ENCODE measurements around the gene KAT8.

Gene KAT8
- 51.7 to 62.8 (median 61.1) reads per million in 4 donors for total RNA-seq

DNA sequence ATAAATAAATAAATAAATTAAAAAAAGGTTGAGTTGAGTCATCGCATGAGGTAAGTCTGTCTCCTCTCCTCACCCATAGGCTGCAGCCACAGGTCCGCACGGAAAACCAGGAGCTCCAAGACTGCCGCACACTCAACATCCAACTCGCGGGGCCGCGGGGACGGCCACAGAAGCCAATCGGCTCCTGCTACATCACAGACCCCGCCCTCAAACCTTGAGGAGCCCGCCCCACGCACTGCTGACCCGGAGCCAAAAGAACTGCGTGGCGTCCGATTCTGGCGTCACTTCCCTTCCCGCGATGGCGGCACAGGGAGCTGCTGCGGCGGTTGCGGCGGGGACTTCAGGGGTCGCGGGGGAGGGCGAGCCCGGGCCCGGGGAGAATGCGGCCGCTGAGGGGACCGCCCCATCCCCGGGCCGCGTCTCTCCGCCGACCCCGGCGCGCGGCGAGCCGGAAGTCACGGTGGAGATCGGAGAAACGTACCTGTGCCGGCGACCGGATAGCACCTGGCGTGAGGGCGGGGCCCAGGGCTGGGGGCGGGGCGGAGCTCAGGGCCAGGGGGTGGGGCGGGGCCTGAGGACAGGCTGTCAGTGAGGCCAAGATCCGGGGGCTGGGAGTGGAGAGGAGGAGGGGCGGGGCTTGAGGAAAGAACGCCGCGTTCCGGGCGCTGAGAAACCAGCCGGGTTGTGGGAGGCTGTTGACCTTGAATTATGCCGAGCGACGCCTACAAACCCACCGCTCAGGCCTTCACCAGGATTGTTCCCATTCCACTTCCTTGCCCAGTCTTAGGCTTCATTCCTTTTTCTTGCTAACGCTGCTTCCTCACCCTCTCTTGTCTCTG is at the start of gene KAT8:
KAT8 (plus strand) TSS at position 281 of the 839 bp plus-strand sequence; CDS start at position 299, 18 bp downstream.
- peak; percentile 94 to 98 (median 97) for DNase-seq

DNA sequence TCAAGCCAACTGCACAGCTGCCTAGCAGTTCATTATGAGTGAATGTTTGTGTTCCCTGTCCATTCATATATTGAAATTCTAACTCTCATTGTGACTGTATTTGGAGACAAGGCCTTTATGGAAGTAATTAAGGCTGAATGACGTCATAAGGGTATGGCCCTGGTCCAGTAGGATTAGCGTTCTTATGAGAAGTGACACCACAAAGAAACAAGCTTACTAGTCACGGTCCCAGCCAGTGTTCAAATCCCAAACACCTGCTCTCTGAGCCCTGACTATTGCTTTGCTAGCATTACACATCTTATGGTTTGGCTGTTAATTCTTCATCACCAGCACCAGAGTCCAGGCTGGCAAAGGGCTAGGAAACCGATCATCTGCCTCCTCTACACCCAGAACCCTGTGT is 45.6 kb upstream of the KAT8 start:
- DNase-seq: no peak

DNA sequence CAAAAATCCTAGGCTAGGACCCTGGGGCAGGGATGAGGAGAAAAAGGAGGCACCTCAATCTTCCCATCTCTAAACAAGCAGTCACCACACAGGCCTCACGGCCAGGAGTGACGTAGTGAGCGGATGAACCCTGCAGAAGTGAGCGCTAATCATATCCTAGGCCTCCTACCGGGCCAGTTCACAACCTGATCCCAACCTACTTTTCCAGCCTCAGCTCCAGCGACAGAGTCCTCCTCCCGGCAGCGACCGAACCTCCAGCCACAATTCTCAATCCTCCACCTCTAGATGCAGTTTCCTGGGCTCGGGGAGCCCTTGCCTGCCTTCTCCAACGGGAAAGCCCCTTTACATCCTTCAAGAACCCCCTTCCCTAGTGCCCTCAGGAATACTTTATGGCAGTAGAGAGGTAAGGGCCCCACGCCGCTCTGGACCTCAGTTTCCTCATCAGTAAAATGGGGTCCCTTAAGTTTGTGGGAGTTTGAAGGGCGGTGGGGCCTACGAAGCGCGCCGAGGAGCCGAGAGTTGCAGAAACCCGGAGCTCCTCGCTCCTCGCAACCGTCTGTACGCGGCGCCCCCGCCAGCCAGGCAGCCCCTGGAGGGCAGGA is 44.8 kb upstream of the KAT8 start:
- peak in 2 of 5 donors; percentile 23 to 61 for DNase-seq

DNA sequence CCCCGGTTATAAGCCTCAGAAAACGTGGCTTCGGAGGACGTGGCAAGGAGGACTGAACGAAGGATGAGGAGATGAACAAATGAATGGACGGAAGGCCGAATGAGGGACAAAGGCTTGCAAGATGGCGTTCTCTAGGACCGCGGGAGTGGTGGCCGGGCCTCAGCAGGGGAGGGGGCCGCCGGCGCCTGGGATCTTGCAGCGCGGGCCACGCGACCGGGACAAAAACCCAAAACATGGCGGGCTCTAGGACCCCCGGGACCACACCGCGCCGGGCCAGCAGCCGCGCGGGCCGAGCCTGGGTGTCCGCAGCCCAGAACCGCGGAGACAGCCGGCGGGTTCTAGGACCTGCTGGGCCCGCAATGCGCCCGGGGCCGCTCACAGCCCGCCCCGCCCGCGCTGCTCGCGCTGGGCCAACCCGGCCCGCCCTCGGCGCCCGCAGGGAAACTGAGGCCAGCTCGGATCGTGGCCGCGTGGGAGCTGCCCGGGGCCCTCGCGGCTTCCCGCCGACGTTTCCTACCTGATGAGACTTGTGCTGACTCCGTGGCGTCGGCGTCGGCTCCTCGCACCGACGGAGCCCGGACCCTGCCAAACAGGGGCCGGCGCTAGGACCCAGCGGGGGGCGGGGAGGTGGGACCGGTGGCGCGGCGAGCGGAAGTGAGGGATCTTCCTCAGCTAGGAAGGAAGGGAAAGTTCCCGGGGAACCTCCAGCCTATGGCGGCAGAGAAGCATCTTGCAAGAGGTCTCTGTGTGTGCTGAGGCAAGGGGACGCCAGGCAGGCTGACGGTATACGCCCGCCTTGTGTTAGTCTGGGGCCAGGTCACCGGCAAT is 44.1 kb upstream of the KAT8 start:
- DNase-seq: peak; percentile 78 to 89 (median 83)

DNA sequence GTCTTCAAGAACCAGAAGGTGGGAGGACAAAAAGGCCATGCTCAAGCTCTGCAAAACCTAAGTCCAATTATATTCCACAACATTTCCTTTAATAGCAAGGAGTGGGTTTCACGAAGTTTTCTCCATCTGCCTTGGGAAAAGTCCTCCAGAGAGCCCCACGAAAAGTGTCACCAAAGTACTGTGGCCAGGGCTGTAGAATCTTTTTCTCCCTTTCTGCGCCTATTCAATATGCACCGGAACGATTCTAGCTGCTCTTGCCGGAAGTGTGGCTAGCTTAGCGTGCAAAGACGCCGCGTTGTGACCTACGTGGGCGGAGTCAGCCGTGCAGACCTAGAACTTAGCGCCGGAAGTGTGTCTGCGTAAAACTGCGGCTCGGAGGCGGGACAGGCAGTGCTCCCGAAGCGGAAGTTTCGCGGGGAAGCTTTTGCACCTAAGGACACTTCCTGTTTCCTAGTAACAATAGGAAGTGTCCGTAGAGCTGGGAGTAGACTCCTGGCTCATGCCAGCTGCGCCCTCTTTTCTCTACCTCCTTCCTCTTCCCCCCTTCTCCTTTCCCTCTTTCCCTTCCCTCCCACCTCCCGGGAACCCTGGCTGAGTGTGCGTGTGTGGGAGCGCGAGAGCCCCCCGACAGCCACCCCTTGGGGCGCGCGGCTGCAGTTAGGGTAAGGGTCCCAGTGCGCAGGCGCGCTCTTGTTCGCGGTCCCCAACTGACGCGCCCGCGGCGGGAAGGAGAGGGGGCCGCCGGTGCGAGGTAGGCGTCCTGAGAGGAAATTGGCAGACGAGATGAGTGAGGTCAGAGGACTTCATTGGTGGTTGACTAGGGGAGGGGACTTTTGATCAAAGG is 43.3 kb upstream of the KAT8 start, which contains the start of the genes ZNF646 and ZNF668:
ZNF646 (plus strand) TSS at position 453 of the 844 bp plus-strand sequence. CDS start 1,903 bp downstream, outside the sequence.
ZNF668 (minus strand) TSS at position 271 of the 844 bp plus-strand sequence. CDS start 9,781 bp downstream, outside the sequence.
- DNase-seq: peak; percentile 98 to 99 (median 98)

DNA sequence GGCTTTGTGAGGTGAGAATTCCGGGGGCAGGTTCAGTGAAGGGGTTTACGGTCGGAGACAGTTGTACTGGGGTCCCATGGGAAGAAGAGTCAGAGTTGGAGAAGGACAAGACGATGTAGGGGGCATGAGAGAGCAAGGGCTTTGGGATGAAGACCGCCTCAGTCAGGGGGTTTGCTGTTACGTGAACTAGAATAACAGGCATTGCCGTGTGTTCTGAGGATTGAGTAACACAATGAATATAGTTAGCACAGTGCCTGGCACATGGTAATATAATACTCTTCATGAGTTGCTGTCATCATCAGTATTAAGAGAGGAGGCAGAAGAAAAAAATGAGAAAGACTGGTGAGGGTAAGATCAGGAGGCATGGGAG is 42.7 kb upstream of the KAT8 start:
- DNase-seq: no peak

DNA sequence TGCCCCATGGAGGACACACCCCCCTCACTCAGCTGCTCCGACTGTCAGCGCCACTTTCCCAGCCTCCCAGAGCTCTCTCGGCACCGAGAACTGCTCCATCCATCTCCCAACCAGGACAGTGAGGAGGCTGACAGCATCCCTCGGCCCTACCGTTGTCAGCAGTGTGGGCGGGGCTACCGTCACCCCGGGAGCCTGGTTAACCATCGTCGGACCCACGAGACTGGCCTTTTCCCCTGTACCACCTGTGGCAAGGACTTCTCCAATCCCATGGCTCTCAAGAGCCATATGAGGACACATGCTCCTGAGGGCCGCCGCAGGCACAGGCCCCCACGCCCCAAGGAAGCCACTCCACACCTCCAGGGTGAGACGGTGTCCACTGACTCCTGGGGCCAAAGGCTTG is 41.1 kb upstream of the KAT8 start:
- no peak for DNase-seq

DNA sequence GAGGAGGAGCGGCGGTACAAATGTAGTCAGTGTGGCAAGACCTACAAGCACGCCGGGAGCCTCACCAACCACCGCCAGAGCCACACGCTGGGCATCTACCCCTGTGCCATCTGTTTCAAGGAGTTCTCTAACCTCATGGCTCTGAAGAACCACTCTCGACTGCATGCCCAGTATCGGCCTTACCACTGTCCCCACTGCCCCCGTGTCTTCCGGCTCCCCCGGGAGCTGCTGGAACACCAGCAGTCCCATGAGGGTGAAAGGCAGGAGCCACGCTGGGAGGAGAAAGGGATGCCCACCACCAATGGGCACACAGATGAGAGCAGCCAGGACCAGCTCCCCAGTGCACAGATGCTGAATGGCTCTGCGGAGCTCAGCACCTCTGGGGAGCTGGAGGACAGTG is 40.4 kb upstream of the KAT8 start:
- no peak for DNase-seq

DNA sequence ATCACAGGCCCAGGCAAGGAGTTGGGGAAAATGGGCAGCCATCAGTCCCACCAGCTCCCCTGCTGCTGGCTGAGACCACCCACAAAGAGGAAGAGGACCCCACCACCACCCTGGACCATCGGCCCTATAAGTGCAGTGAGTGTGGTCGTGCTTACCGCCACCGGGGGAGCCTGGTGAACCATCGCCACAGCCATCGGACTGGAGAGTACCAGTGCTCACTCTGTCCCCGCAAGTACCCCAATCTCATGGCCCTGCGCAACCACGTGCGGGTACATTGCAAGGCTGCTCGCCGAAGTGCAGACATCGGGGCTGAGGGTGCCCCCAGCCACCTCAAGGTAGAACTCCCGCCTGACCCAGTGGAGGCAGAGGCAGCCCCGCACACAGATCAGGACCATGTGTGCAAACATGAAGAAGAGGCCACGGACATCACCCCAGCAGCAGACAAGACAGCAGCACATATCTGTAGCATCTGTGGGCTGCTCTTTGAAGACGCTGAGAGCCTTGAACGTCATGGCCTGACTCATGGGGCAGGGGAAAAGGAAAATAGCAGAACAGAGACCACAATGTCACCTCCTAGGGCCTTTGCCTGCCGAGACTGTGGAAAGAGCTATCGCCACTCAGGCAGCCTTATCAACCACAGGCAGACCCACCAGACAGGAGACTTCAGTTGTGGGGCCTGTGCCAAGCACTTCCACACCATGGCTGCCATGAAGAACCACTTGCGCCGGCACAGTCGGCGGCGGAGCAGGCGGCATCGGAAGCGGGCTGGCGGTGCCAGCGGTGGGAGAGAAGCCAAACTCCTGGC is 39.7 kb upstream of the KAT8 start:
- DNase-seq: no peak

DNA sequence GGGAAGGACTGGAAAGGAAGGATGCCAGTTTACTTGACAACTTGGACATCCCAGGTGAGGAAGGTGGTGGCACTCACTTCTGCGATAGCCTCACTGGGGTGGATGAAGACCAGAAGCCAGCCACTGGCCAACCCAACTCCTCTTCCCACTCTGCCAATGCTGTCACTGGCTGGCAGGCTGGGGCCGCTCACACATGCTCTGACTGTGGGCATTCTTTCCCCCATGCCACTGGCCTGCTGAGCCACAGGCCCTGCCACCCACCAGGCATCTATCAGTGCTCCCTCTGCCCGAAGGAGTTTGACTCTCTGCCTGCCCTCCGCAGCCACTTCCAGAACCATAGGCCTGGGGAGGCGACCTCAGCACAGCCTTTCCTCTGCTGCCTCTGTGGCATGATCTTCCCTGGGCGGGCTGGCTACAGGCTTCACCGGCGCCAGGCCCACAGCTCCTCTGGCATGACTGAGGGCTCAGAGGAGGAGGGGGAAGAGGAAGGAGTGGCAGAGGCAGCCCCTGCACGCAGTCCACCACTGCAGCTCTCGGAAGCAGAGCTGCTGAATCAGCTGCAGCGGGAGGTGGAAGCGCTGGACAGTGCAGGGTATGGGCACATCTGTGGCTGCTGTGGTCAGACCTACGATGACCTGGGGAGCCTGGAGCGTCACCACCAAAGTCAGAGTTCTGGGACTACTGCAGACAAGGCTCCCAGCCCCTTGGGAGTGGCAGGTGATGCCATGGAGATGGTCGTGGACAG is 38.7 kb upstream of the KAT8 start:
- DNase-seq: no peak

DNA sequence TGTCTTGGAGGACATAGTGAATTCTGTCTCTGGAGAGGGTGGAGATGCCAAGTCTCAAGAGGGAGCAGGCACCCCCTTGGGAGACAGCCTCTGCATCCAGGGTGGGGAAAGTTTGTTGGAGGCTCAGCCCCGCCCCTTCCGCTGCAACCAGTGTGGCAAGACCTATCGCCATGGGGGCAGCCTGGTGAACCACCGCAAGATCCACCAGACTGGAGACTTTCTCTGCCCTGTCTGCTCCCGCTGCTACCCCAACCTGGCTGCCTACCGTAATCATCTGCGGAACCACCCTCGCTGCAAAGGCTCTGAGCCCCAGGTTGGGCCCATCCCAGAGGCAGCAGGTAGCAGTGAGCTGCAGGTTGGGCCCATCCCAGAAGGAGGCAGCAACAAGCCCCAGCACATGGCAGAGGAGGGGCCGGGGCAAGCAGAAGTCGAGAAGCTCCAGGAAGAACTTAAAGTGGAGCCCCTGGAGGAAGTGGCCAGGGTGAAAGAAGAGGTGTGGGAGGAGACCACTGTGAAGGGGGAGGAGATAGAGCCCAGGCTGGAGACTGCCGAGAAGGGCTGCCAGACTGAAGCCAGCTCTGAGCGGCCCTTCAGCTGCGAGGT is 38.0 kb upstream of the KAT8 start:
- no peak for DNase-seq

DNA sequence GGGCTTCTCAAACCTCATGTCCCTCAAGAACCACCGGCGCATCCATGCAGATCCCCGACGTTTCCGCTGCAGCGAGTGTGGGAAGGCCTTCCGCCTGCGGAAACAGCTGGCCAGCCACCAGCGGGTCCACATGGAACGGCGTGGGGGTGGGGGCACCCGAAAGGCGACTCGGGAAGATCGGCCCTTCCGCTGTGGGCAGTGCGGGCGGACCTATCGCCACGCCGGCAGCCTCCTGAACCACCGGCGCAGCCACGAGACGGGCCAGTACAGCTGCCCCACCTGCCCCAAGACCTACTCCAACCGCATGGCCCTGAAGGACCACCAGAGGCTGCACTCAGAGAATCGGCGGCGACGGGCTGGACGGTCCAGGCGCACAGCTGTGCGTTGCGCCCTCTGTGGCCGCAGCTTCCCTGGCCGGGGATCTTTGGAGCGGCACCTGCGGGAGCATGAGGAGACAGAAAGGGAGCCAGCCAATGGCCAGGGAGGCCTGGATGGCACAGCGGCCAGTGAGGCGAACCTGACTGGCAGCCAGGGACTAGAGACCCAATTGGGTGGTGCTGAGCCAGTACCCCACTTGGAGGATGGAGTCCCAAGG is 37.3 kb upstream of the KAT8 start:
- DNase-seq: no peak

DNA sequence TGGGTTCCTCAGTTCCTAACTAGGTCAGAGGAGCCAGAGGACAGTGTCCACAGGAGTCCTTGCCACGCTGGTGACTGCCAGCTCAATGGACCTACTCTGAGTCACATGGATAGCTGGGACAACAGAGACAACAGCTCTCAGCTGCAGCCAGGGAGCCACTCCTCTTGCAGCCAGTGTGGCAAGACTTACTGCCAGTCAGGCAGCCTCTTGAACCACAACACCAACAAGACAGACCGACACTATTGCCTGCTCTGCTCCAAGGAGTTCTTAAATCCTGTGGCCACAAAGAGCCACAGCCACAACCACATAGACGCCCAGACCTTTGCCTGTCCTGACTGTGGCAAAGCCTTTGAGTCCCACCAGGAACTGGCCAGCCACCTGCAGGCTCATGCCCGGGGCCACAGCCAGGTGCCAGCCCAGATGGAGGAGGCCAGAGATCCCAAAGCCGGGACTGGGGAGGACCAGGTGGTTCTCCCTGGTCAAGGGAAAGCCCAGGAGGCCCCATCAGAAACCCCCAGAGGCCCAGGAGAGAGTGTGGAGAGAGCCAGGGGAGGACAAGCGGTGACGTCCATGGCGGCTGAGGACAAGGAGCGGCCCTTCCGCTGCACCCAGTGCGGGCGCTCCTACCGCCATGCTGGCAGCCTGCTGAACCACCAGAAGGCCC is 36.6 kb upstream of the KAT8 start:
- DNase-seq: no peak

DNA sequence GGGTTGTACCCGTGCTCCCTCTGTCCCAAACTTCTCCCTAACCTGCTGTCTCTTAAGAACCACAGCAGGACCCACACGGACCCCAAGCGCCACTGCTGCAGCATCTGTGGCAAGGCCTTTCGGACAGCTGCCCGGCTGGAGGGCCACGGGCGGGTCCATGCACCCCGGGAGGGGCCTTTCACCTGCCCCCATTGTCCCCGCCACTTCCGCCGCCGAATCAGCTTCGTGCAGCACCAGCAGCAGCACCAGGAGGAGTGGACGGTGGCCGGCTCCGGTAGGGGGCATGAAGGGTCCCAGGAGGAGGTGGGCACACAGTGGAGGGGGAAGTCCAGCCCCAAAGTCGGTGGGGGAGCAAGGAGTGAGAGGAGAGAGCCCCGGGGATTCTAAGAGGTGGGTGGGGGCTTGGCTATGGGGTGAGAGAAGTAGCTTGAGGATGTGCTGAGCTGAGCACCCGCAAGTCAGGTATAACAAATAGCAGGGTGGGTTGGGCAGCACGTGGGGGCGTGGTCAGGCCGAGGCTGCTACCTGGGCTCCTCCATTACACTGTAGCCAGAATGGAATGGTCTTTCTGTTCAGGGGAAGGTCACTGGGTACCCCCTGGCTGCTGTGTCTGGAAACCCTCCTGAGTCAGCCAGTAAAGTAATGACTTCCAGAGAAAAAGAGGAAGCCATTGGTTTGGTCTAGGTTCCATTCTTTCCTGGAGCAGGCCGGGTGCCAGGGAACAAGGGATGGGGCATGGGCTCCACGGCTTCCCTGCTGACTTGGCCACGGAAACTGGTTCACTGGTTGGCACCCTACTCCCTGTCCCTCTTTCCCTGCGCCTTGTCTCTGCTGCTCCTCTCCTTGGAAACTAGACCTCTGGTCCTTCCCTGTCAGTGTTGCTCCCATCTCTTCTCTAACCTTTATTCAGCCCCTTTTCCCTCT is 35.8 kb upstream of the KAT8 start:
- DNase-seq: no peak

DNA sequence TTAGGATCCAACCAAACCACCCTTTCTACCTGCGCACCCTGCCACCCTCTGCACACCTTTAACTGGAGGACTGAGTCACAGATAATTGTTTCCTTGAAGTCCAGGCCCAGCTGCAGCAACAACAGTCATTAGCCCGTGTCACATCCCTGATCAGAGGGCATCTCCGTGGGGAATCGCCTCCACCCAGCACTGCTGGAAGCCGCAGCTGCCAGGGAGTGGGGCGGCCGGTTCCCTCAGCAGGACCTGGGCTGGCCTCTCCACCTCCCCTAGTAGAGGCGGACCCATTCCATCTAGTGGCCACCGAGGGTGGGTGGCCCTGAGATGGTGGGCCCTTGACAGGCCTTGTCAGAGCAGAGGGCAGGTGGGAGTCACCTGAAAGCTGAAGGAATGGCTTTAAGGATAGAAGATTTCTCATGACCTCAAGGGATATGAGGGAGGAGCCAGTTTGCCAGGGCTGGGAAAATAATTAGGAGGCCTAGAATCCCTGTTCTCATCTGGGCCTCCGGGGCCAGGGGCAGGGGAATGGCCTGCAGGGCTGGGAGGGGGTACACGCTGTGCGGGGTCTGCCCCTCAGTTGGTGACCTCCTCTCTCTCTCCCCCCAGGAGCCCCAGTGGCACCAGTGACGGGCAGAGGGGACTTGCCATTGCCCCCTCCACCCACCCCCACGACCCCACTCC is 35.0 kb upstream of the KAT8 start:
- no peak for DNase-seq

DNA sequence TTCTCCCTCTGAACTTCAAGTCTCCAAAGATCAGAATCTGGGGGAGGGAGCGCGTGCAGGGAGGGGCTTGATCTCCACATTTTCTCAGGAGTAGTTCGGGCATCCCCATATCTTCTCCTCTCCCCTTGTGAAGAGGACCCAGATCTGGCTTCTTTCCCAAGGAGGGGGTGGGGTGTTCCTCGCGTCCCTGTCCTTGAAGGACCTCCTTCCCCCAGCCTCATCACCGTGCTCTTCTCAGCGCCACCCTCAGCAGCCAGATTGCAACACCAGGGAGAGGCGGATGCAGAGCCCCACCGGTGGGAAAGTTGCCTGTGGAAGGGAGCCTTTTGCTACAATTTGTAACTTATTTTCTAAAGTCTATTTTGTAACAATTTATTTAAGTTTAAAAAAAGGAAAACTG is 34.4 kb upstream of the KAT8 start:
- DNase-seq: no peak

DNA sequence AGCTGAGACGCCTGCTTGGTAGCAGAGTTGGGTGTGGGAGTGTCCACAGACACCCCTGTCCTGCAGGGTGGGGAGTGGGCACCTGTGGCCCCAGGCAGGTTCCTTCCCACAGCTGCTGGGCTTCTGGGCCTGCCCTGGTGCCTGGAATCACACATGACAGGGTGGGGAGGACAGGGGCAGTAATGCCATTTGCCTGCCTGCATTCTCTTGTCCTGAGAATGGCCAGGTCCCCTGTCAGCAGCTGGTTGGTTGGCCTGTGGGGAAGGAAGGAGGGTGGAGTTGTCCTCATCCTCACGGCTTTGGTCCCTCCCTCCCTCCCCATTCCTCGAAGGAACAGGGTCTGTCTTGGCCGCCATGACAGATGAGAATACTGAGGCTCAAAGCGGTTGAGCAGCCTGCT is 33.9 kb upstream of the KAT8 start:
- DNase-seq: no peak

Data from T-helper 1 cell (primary cell).